Osteoblast (primary cell): ENCODE results near the gene PRMT5. TPM values are rescaled to one million over a fixed set of nuclear protein-coding genes. Genes with fewer than 3 reads are reported as not detected.

Source experiments
- DNase-seq: peaks from one replicate; pipeline ENCODE4 v3.0.0; 2011; ENCODE audit warnings: low spot score, mixed read lengths; ENCODE audit not compliant: insufficient read length; ENCODE audit errors: missing footprints
- H2AFZ ChIP-seq: 2 replicates; pipeline ENCODE4 v1.6.0; 2011; ENCODE audit warnings: mild to moderate bottlenecking, low read length
- H3K27ac ChIP-seq: 2 replicates; pipeline ENCODE4 v1.5.1; 2011; ENCODE audit warnings: mild to moderate bottlenecking, low read depth, low read length, moderate library complexity
- H3K27me3 ChIP-seq: 2 replicates; pipeline ENCODE4 v1.6.0; 2012; ENCODE audit warnings: mild to moderate bottlenecking, control low read depth, inconsistent platforms, low read length, moderate library complexity; ENCODE audit not compliant: insufficient read depth
- H3K36me3 ChIP-seq: 2 replicates; pipeline ENCODE4 v1.5.1; 2011; ENCODE audit warnings: mild to moderate bottlenecking, low read length, control low read depth, moderate library complexity; ENCODE audit not compliant: insufficient read depth
- H3K4me1 ChIP-seq: 2 replicates; pipeline ENCODE4 v1.5.1; 2011; ENCODE audit warnings: mild to moderate bottlenecking, low read length, control low read depth, moderate library complexity; ENCODE audit not compliant: insufficient read depth
- H3K4me2 ChIP-seq: 2 replicates; pipeline ENCODE4 v1.6.0; 2011; ENCODE audit warnings: mild to moderate bottlenecking, low read length; ENCODE audit not compliant: insufficient read depth
- H3K4me3 ChIP-seq: fragments of 200-600 bp; sonication (generic); 3 replicates; pipeline ENCODE4 v1.5.1; 2012; ENCODE audit warnings: mild to moderate bottlenecking, low read length, inconsistent platforms; ENCODE audit not compliant: insufficient read depth
- H3K79me2 ChIP-seq: 2 replicates; pipeline ENCODE4 v1.6.0; 2012; ENCODE audit warnings: mild to moderate bottlenecking, low read length, control low read depth, inconsistent platforms; ENCODE audit not compliant: insufficient read depth
- H3K9me3 ChIP-seq: 2 replicates; pipeline ENCODE4 v1.5.1; 2011; ENCODE audit warnings: low read depth, low read length, control low read depth
- H4K20me1 ChIP-seq: 2 replicates; pipeline ENCODE4 v1.6.0; 2012; ENCODE audit warnings: mild to moderate bottlenecking, low read length, control low read depth; ENCODE audit not compliant: insufficient read depth
- CTCF ChIP-seq: IDR thresholded peaks from 2 replicates; pipeline ENCODE4 v1.5.1; 2011; ENCODE audit warnings: mild to moderate bottlenecking, low read depth, low read length, moderate library complexity; ENCODE audit errors: extremely low read depth
- total RNA-seq: library from RNA; depleted of rRNA; stranded (reverse); fragments of >200 nt; gene quantifications from 2 replicates; pipeline ENCODE4 v1.2.3, GENCODE V29; 2012

The PRMT5 gene
- total RNA-seq, 1 donor: 49.2 TPM

- Histone ChIP-seq H3K27me3 (no peaks in the 10 kb centered on the region), H3K79me2 (peaks cover 32% of the 10 kb centered on the region), H4K20me1 (peaks cover 2% of the 10 kb centered on the region), H3K27ac (peak overlapping the region; percentile 1), H3K4me2 (peak overlapping the region; percentile 3), H3K9me3 (no peaks in the 10 kb centered on the region), H3K4me1 (peaks cover 3% of the 10 kb centered on the region), H2AFZ (no peak overlapping the region), H3K4me3 (no peak overlapping the region), H3K36me3 (peaks cover 58% of the 10 kb centered on the region)
- peak; percentile 48 for DNase-seq
- no peak for TF ChIP-seq CTCF
These were observed 20.6 kb downstream of the PRMT5 start for GRCh38 chr14:22908601-22909000.

- Histone ChIP-seq H3K4me2 (no peak overlapping the region), H3K27me3 (no peaks in the 10 kb centered on the region), H3K9me3 (no peaks in the 10 kb centered on the region), H3K36me3 (peaks cover 69% of the 10 kb centered on the region), H4K20me1 (peaks cover 2% of the 10 kb centered on the region), H3K27ac (no peak overlapping the region), H3K4me3 (no peak overlapping the region), H2AFZ (no peak overlapping the region), H3K79me2 (peaks cover 23% of the 10 kb centered on the region), H3K4me1 (peaks cover 3% of the 10 kb centered on the region)
- TF ChIP-seq CTCF: no peak
- no peak for DNase-seq
These were observed 21.7 kb downstream of the PRMT5 start for GRCh38 chr14:22907429-22907828.

GRCh38 chr14:22906073-22906472 is 23.1 kb downstream of the PRMT5 start:
- Histone ChIP-seq H3K79me2 (peaks cover 10% of the 10 kb centered on the region), H3K27ac (no peak overlapping the region), H3K4me3 (no peak overlapping the region), H3K4me1 (peaks cover 3% of the 10 kb centered on the region), H3K4me2 (no peak overlapping the region), H3K36me3 (peaks cover 83% of the 10 kb centered on the region), H4K20me1 (no peaks in the 10 kb centered on the region), H3K9me3 (no peaks in the 10 kb centered on the region), H3K27me3 (no peaks in the 10 kb centered on the region), H2AFZ (no peak overlapping the region)
- peak; percentile 1 for DNase-seq
- TF ChIP-seq CTCF: no peak

GRCh38 chr14:22905627-22906026 is 23.5 kb downstream of the PRMT5 start:
- Histone ChIP-seq H3K79me2 (peaks cover 6% of the 10 kb centered on the region), H3K4me2 (no peak overlapping the region), H4K20me1 (no peaks in the 10 kb centered on the region), H2AFZ (no peak overlapping the region), H3K9me3 (no peaks in the 10 kb centered on the region), H3K4me3 (no peak overlapping the region), H3K27me3 (no peaks in the 10 kb centered on the region), H3K4me1 (peaks cover 3% of the 10 kb centered on the region), H3K36me3 (peaks cover 87% of the 10 kb centered on the region), H3K27ac (no peak overlapping the region)
- TF ChIP-seq CTCF: no peak
- DNase-seq: no peak
